Gastrocnemius medialis (tissue), 4 donors: Measurements from ENCODE around the gene UNC45A. TPM values are rescaled to one million over a fixed set of nuclear protein-coding genes. Genes with fewer than 3 reads are reported as not detected.

Experiments used
- ATAC-seq, 2 donors: fragments of 150-250 bp; one replicate each; pipeline ENCODE4 v1.9.1; 2016
- DNase-seq, 2 donors: peaks; one replicate each; pipeline ENCODE4 v3.0.0-alpha.2; 2019
- H3K27ac ChIP-seq, 4 donors: fragments of 200-600 bp; sonication (generic); 1 replicate in 1 of 4; 2 replicates in 3 of 4; pipeline ENCODE4 v1.5.1; 2016 to 2018; ENCODE audit warnings: mild to moderate bottlenecking in 2 of 4, moderate library complexity in 1 of 4
- H3K27me3 ChIP-seq, 3 donors: fragments of 200-600 bp; sonication (generic) in 2 of 3; 1 replicate in 1 of 3; 2 replicates in 2 of 3; pipeline versions ENCODE4 v1.5.1 to v1.6.0; 2016 to 2019; ENCODE audit warnings: mild to moderate bottlenecking in 1 of 3, moderate library complexity in 1 of 3
- H3K36me3 ChIP-seq, 2 donors: fragments of 200-600 bp; sonication (generic) in 1 of 2; one replicate each; pipeline ENCODE4 v1.5.1; 2017 to 2018
- H3K4me1 ChIP-seq, 2 donors: fragments of 200-600 bp; sonication (generic) in 1 of 2; one replicate each; pipeline ENCODE4 v1.5.1; 2016 to 2017; ENCODE audit warnings: mild to moderate bottlenecking in 2 of 2
- H3K4me3 ChIP-seq, 4 donors: fragments of 200-600 bp; sonication (generic) in 3 of 4; 1 replicate in 1 of 4; 2 replicates in 3 of 4; pipeline ENCODE4 v1.5.1; 2016 to 2019; ENCODE audit warnings: mild to moderate bottlenecking in 2 of 4
- H3K9me3 ChIP-seq, 3 donors: fragments of 200-600 bp; sonication (generic) in 2 of 3; 1 replicate in 1 of 3; 2 replicates in 2 of 3; pipeline ENCODE4 v1.5.1; 2016 to 2019
- CTCF ChIP-seq, 5 experiments: fragments of 450-650 bp in 3 of 5; fragments of 200-600 bp in 2 of 5; sonication (generic) in 2 of 5; IDR thresholded peaks in 4 of 5; conservative IDR thresholded peaks in 1 of 5; 1 replicate in 4 of 5; 2 replicates in 1 of 5; pipeline ENCODE4 v1.5.1; 2016 to 2019; ENCODE audit warnings: antibody characterized with exemption in 5 of 5, mild to moderate bottlenecking in 3 of 5, moderate library complexity in 3 of 5
- POLR2A ChIP-seq, 2 donors: fragments of 450-650 bp; IDR thresholded peaks; one replicate each; pipeline ENCODE4 v1.6.1; 2017; ENCODE audit warnings: antibody characterized with exemption in 2 of 2, mild to moderate bottlenecking in 2 of 2, moderate library complexity in 2 of 2
- in situ Hi-C, 4 donors: fragments of 200-750 bp; cut with MboI; loops; one replicate each; pipeline versions ENCODE4 v1.15.0 to v1.8.0; 2017; ENCODE audit warnings: low sequenced_read_pairs in 4 of 4
- intact Hi-C: fragments of 100-400 bp; cut with DNase I; formaldehyde crosslinking; loops from one replicate; pipeline ENCODE4 v1.15.1; 2023; ENCODE audit warnings: low total_unique reads
- total RNA-seq, 4 donors: library from RNA; depleted of rRNA; stranded (reverse); fragments of >200 nt; gene quantifications; one replicate each; pipeline versions ENCODE4 v1.1.0 to v1.2.3, GENCODE V29; 2016

UNC45A gene
- total RNA-seq, 4 donors from 2014 or later = 6.8 to 9.6 (median 7.6) TPM

DNA sequence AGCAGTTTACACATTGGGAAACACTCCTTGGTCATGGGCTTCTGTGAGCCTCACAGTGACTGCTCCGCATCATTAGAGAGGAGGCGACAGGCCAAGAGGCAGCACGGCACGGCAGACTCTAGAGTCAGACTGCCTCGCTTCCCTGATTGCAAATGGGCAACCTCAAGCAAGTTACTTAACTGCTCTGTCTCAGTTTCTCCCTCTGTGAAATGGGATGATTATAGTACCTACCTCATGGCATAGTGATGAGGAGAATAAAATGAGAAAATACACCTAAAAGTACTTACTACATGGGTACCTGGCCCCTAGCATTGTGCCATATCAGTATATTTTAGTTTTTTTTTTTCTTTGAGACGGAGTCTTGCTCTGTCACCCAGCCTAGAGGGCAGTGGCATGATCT, 15.6 kb downstream of the UNC45A start:
- Histone ChIP-seq H3K4me1 (peaks cover 5 to 6% of the 10 kb centered on the region in 2 donors), H3K27me3 (no peaks in the 10 kb centered on the region), H3K27ac (no peak overlapping the region), H3K4me3 (no peak overlapping the region), H3K9me3 (no peaks in the 10 kb centered on the region), H3K36me3 (peaks cover 0 to 78% of the 10 kb centered on the region in 2 donors)
- no peak for ATAC-seq
- in situ Hi-C loops = loop anchor here (10.0 to 25.0 kb wide), 4 partner anchors 94 to 324 kb away; no protein-coding TSS in a partner anchor
- no peak for TF ChIP-seq POLR2A (IDR thresholded peaks at IDR 0.05)
- TF ChIP-seq CTCF (IDR thresholded peaks at IDR 0.05 in 4 of 5, conservative IDR thresholded peaks at IDR 0.05 in 1 of 5) = no peak
- DNase-seq = no peak
- intact Hi-C loops = no loop called here

DNA sequence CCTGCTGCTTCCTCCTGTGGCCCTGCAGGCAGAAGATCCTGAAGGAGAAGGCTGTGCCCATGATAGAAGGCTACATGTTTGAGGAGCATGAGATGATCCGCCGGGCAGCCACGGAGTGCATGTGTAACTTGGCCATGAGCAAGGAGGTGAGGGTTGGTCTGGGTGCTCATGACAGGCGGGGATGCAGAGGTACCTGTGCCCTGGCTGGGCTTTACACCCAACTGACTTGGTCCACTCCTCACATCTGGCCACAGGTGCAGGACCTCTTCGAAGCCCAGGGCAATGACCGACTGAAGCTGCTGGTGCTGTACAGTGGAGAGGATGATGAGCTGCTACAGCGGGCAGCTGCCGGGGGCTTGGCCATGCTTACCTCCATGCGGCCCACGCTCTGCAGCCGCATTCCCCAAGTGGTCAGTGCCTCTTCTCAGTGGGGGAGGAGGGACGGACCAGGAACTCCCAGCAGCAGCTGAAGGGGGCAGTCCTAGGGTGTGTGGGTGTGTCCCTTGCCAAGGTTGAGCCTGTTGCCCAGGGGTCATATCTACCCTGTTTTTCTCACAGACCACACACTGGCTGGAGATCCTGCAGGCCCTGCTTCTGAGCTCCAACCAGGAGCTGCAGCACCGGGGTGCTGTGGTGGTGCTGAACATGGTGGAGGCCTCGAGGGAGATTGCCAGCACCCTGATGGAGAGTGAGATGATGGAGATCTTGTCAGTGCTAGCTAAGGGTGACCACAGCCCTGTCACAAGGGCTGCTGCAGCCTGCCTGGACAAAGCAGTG, 18.0 kb downstream of the UNC45A start:
- Histone ChIP-seq H3K27ac (no peak overlapping the region), H3K4me3 (no peak overlapping the region), H3K36me3 (peaks cover 0 to 58% of the 10 kb centered on the region in 2 donors), H3K27me3 (no peaks in the 10 kb centered on the region), H3K9me3 (no peaks in the 10 kb centered on the region), H3K4me1 (peaks cover 23% of the 10 kb centered on the region in 2 donors)
- in situ Hi-C loops = loop anchor here (10.0 to 25.0 kb wide), 4 partner anchors 92 to 322 kb away; no protein-coding TSS in a partner anchor
- ATAC-seq = no peak
- intact Hi-C loops = no loop called here
- TF ChIP-seq POLR2A (IDR thresholded peaks at IDR 0.05) (no peak), CTCF (IDR thresholded peaks at IDR 0.05 in 4 of 5, conservative IDR thresholded peaks at IDR 0.05 in 1 of 5) (no peak)
- DNase-seq = no peak

GRCh38 chr15:90953947-90954711, 19.0 kb downstream of the UNC45A start:
- no peaks in the 10 kb centered on the region for H3K9me3 ChIP-seq
- ATAC-seq (no peak), DNase-seq (no peak)
- H3K4me1 ChIP-seq = peaks cover 23 to 25% of the 10 kb centered on the region in 2 donors
- TF ChIP-seq CTCF (IDR thresholded peaks at IDR 0.05 in 4 of 5, conservative IDR thresholded peaks at IDR 0.05 in 1 of 5) (no peak), POLR2A (IDR thresholded peaks at IDR 0.05) (no peak)
- H3K27me3 ChIP-seq = no peaks in the 10 kb centered on the region
- intact Hi-C loops = loop anchor here (1.0 to 2.0 kb wide), 2 partner anchors 40 to 69 kb away; partner anchors contain the start of genes PRC1 and VPS33B
- H3K36me3 ChIP-seq = peaks cover 0 to 48% of the 10 kb centered on the region in 2 donors
- H3K27ac ChIP-seq = peak overlapping the region; percentile 94 to 97 (median 94)
- in situ Hi-C loops = loop anchor here (10.0 to 25.0 kb wide), 4 partner anchors 91 to 321 kb away; no protein-coding TSS in a partner anchor
- peak overlapping the region; percentile 72 to 88 (median 83) for H3K4me3 ChIP-seq

DNA sequence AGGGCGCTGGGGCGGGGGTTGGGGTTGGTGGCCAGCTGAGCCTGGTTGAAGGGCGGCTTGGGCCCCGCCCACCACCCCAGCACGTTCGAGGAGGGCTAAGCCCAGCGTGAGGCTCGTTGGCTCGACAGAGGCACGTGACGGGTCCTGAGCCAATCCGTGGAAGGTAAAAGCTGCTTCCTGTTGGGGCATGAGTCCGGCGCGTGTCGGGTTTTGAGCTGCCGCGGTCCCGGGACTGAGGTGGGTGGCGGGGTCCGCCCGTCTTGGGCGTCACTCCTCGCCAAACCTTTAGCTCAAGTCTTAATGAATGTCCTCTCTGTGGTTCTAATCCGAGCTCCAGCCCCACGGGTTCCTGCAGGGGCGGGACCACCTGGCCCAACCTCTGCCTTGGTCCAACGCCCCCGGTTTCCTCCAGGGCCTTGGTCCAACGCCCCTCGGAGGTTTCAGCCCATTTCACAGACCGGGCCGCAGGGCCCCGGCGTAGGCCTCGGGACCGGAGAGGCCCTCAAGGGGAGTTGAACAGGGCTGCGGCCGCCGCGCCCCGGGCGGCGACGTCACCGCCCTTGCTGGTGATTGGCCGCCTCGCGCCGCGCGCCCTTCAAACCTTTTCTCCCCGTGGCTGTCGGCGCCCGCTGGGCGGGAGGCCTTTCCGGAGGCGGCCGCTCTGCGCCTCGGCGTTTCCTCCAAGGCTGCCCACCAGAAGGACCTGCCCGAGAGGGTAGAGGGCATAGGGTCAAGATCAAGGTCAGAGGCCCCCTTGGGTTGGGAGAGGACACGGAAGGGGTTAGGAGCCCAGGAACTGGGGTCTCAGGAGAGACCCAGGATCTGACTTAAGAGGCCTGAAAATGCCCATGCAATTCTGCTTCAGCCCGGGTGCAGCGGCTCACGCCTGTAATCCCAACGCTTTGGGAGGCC, 19.9 kb downstream of the UNC45A start, which contains the start of gene RCCD1:
Gene RCCD1, plus strand, starts transcription at position 173 of the 912 bp plus-strand sequence. CDS start 1,851 bp downstream, outside the sequence.
- intact Hi-C loops = loop anchor here (1.0 to 2.0 kb wide), 3 partner anchors 39 to 309 kb away; partner anchors contain the start of genes PRC1 and VPS33B
- in situ Hi-C loops = loop anchor here (10.0 to 25.0 kb wide), 4 partner anchors 90 to 320 kb away; no protein-coding TSS in a partner anchor
- Histone ChIP-seq H3K36me3 (peaks cover 0 to 40% of the 10 kb centered on the region in 2 donors), H3K4me3 (peak within 1 kb of the TSS; percentile 72 to 88 (median 83)), H3K9me3 (no peaks in the 10 kb centered on the region), H3K4me1 (peaks cover 28 to 29% of the 10 kb centered on the region in 2 donors), H3K27ac (peak within 1 kb of the TSS; percentile 94 to 97 (median 94)), H3K27me3 (no peaks in the 10 kb centered on the region)
- TF ChIP-seq CTCF (IDR thresholded peaks at IDR 0.05 in 4 of 5, conservative IDR thresholded peaks at IDR 0.05 in 1 of 5) (peak in 1 of 5 experiments; percentile 5), POLR2A (IDR thresholded peaks at IDR 0.05) (peak; percentile 79 to 83)
- ATAC-seq = peak; percentile 93
- DNase-seq = peak; percentile 96 to 97
